A673 (cell line): ENCODE data around the gene ZNF624. TPM values are rescaled to one million over a fixed set of nuclear protein-coding genes. Genes with fewer than 3 reads are reported as not detected.
"Not testable (repeated sequence)": the region's sequence is repeated elsewhere in the genome, so short reads cannot be mapped to it uniquely, and the experiment has no call there.

Source experiments
- BruUV-seq: library from RNA; stranded (reverse); fragments of 400-500 nt; replicated peaks from 2 replicates; lab custom pipeline; 2021; lab: Mats Ljungman, UMichigan
- CTCF ChIA-PET: fragments of 300-600 bp; sonication (Branson Sonifier 250); formaldehyde crosslinking; loops from one replicate; lab custom pipeline; 2022; ENCODE audit warnings: antibody characterized with exemption; lab: Charles Lee
- POLR2A ChIA-PET: fragments of 300-600 bp; sonication (Branson Sonifier 250); formaldehyde crosslinking; loops from one replicate; lab custom pipeline; 2022; ENCODE audit warnings: antibody characterized with exemption; ENCODE audit not compliant: low non-redundant PET; lab: Charles Lee
- DNase-seq: peaks from one replicate; pipeline ENCODE4 v3.0.0-alpha.2; 2015; ENCODE audit warnings: low spot score
- H3K27ac ChIP-seq: fragments of 200-600 bp; sonication (generic); 2 replicates; pipeline ENCODE4 v1.5.1; 2016; ENCODE audit warnings: mixed run types, low read depth, mild to moderate bottlenecking, mixed read lengths, antibody characterized with exemption, low read length; ENCODE audit not compliant: poor library complexity, severe bottlenecking
- H3K27me3 ChIP-seq: fragments of 200-600 bp; sonication (generic); replicated peaks from 2 replicates; pipeline ENCODE4 v1.6.1; 2017; ENCODE audit warnings: mixed run types, low read depth, mild to moderate bottlenecking, mixed read lengths, antibody characterized with exemption, low read length; ENCODE audit not compliant: insufficient read depth, poor library complexity
- H3K36me3 ChIP-seq: fragments of 200-600 bp; sonication (generic); 2 replicates; pipeline ENCODE4 v1.6.1; 2016; ENCODE audit warnings: mixed run types, mild to moderate bottlenecking, mixed read lengths, antibody characterized with exemption, low read length; ENCODE audit not compliant: insufficient read depth, poor library complexity, severe bottlenecking
- H3K4me1 ChIP-seq: fragments of 200-600 bp; sonication (generic); 2 replicates; pipeline ENCODE4 v1.6.1; 2017; ENCODE audit warnings: mixed run types, mild to moderate bottlenecking, mixed read lengths, antibody characterized with exemption, low read length; ENCODE audit not compliant: insufficient read depth, poor library complexity, severe bottlenecking
- H3K4me3 ChIP-seq: fragments of 200-600 bp; sonication (generic); 2 replicates; pipeline ENCODE4 v1.5.1; 2016; ENCODE audit warnings: low read depth, mixed run types, mild to moderate bottlenecking, mixed read lengths, low read length; ENCODE audit not compliant: poor library complexity, severe bottlenecking
- H3K9me3 ChIP-seq: fragments of 200-600 bp; sonication (generic); 2 replicates; pipeline ENCODE4 v1.6.1; 2016; ENCODE audit warnings: mixed run types, low read depth, mild to moderate bottlenecking, mixed read lengths, antibody characterized with exemption, low read length; ENCODE audit not compliant: poor library complexity, severe bottlenecking
- EZH2 ChIP-seq: fragments of 200-600 bp; sonication (generic); IDR thresholded peaks from 2 replicates; pipeline ENCODE4 v1.6.1; 2017; ENCODE audit warnings: borderline replicate concordance, low read depth, mild to moderate bottlenecking, mixed read lengths, antibody characterized with exemption, low read length; ENCODE audit not compliant: poor library complexity, severe bottlenecking
- intact Hi-C: fragments of 100-400 bp; cut with micrococcal nuclease; formaldehyde crosslinking; loops from one replicate; pipeline ENCODE4 v1.10.0; 2022; ENCODE audit not compliant: unreplicated experiment
- total RNA-seq: library from RNA; stranded (reverse); gene quantifications from 2 replicates; pipeline ENCODE4 v1.2.3, GENCODE V29; 2021
- TF ChIP-seq, protein P1 (sequence below): fragments of 300-800, 200-600 bp; sonication (generic); conservative IDR thresholded peaks from 2 replicates; pipeline ENCODE4 v1.5.1; 2017; ENCODE audit warnings: low read depth, mild to moderate bottlenecking, antibody characterized with exemption, low read length, moderate library complexity, mixed read lengths

Gene ZNF624
- total RNA-seq, 1 experiment from 2014 or later = 9.2 TPM

DNA sequence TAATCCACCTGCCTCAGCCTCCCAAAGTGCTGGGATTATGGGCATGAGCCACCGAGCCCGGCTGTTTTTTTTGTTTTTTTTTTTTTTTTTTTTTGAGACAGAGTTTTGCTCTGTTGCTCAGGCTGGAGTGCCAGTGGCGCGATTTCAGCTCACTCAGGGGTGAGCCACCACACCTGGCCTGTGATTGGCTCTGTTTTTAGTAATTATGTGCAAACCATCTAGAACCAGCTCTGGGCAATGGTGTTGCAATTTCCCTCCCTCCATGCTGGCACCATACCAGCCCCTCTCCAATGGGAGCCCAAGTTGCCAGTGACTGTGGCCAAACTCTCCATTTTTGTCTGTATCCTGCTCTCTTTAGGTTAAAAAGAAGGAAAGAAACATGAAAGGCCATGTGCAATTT lies 32.4 kb upstream of the ZNF624 start:
- CTCF ChIA-PET, intact Hi-C loops, H3K27ac ChIP-seq, H3K36me3 ChIP-seq, H3K4me1 ChIP-seq, H3K27me3 ChIP-seq, H3K9me3 ChIP-seq, DNase-seq, POLR2A ChIA-PET, BruUV-seq, H3K4me3 ChIP-seq: not testable (repeated sequence)

DNA sequence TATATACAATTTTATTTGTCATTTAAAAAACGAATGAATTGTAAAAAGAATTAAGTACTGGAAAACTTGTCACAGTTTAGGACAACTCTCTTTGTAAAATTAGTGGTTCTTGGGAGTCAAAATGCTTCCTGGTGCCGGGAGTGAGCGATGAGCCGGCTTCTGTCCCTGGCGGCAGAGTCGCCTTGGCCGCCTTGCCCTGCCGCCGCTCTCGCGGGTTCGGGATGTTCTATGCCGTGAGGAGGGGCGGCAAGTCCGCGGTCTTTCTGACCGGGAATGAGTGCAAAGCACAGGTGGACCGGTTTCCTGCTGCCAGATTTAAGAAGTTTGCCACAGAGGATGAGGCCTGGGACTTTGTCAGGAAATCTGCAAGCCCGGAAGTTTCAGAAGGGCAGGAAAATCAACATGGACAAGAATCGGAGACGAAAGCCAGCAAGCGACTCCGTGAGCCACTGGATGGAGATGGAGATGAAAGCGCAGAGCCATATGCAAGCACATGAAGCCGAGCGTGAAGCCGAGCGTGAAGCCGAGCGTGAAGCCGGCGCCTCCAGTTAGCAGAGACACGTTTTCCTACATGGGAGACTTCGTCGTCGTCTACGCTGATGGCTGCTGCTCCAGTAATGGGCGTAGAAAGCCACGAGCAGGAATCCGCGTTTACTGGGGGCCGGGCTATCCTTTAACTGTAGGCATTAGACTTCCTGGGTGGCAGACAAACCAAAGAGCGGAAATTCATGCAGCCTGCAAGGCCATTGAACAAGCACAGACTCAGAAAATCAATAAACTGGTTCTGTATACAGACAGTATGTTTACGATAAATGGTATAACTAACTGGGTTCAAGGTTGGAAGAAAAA lies 29.9 kb upstream of the ZNF624 start:
- H3K9me3 ChIP-seq, H3K4me3 ChIP-seq, H3K36me3 ChIP-seq, CTCF ChIA-PET, H3K27me3 ChIP-seq, intact Hi-C loops, H3K4me1 ChIP-seq, H3K27ac ChIP-seq, DNase-seq, BruUV-seq, POLR2A ChIA-PET: not testable (repeated sequence)

DNA sequence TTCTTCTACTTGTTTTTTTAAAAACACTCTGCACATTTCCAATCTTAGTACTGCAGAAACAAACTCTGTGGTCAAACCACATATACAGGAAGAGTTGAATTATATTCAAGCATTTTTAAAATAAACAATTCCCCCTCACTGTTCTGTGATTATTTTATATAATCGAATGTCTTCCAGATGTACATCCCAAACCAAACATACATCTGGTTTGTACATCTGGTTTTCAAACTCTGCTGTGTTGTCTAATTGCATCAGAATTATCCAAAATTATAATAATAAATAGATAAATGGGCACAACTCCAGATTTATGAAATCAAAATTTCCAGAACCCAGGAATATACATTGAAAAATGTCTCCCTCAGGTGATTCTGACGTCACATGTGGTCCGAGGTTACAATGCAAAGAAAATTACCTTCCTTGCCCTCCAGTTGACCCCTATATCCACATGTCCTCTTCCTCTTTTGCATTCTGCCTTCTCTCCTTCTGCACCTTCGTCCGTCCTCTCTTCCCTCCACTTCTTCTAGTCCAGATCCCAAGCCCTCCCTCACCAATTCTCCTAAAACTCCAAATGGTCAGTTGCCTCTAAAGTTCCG lies 23.1 kb upstream of the ZNF624 start:
- POLR2A ChIA-PET = no interaction called here
- H3K4me1 ChIP-seq = no peaks in the 10 kb centered on the region
- intact Hi-C loops = loop anchor here (10.0 kb wide), 1 partner anchor 48 kb away; no protein-coding TSS in a partner anchor
- no peak overlapping the region for H3K4me3 ChIP-seq
- no peak overlapping the region for H3K27ac ChIP-seq
- no peaks in the 10 kb centered on the region for H3K27me3 ChIP-seq
- DNase-seq = no peak
- H3K36me3 ChIP-seq = no peaks in the 10 kb centered on the region
- CTCF ChIA-PET = no interaction called here
- no TSS peak for BruUV-seq
- no peaks in the 10 kb centered on the region for H3K9me3 ChIP-seq
- TF ChIP-seq, protein P1, sequence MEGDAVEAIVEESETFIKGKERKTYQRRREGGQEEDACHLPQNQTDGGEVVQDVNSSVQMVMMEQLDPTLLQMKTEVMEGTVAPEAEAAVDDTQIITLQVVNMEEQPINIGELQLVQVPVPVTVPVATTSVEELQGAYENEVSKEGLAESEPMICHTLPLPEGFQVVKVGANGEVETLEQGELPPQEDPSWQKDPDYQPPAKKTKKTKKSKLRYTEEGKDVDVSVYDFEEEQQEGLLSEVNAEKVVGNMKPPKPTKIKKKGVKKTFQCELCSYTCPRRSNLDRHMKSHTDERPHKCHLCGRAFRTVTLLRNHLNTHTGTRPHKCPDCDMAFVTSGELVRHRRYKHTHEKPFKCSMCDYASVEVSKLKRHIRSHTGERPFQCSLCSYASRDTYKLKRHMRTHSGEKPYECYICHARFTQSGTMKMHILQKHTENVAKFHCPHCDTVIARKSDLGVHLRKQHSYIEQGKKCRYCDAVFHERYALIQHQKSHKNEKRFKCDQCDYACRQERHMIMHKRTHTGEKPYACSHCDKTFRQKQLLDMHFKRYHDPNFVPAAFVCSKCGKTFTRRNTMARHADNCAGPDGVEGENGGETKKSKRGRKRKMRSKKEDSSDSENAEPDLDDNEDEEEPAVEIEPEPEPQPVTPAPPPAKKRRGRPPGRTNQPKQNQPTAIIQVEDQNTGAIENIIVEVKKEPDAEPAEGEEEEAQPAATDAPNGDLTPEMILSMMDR = no peak
- no peak for TF ChIP-seq EZH2

DNA sequence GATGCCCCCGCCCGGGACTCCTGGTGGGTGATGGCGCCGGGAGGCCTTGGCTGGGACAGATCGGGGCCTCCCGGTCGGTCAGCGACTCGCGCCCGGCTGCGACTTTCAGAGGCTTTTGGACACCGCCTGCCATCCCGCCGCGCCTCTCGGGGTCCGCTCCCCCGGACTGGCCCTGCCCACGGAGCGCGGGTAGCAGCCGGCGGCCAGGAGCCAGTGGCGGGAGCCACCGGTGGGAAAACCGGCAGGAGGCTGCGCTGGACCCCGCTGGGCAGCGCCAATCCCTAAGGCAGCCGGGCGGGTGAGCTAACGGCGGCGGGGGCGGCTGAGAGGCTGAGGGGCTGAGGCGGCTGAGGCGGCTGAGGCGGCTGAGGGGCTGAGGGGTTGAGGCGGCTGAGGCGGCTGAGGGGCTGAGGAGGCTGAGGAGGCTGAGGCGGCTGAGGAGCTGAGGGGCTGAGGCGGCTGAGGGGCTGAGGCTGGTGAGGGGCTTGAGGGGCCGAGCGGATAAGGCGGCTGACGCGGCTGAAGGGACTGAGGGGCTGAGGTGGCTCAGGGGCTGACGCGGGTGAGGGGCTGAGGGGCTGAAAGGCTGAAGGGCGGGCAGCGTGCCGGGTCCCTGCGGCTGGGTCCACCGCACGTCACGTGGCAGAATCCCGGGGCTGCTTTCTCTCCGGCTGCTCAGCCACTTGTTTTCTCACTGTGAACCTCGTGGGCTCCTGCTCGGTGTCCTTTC lies 13.4 kb upstream of the ZNF624 start:
- H3K9me3 ChIP-seq, intact Hi-C loops, H3K27me3 ChIP-seq, CTCF ChIA-PET, H3K27ac ChIP-seq, POLR2A ChIA-PET, H3K4me1 ChIP-seq, H3K36me3 ChIP-seq, BruUV-seq: not testable (repeated sequence)
- peak overlapping the region; percentile 53 for H3K4me3 ChIP-seq
- DNase-seq = peak; percentile 65

DNA sequence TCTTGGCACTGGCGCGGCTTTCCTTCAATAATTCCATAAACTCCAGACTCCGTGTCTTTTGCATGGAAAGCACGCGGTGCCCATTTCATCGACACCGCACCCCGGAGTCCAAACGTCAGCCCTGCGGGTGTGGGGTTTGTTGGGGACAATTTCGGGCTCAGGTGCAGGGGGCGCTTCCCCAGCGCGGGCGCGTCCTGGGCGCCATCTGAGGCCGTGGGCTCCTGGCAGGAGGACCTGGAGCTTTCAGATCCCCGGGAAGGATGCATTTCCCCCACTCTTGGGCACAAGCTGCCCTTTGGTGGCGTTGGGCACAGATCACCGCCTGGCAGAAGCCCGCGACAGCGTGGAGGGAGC lies 12.9 kb upstream of the ZNF624 start:
- H3K9me3 ChIP-seq, H3K27ac ChIP-seq, DNase-seq, intact Hi-C loops, BruUV-seq, H3K27me3 ChIP-seq, H3K36me3 ChIP-seq, POLR2A ChIA-PET, H3K4me1 ChIP-seq, CTCF ChIA-PET: not testable (repeated sequence)
- H3K4me3 ChIP-seq = peak overlapping the region; percentile 53
